Measurements from ENCODE around the gene MS4A10. TPM values are rescaled to one million over a fixed set of nuclear protein-coding genes. Genes with fewer than 3 reads are reported as not detected.

Gene MS4A10
- total and polyA plus RNA-seq, 10 of the 15 experiments (the other 5 are each of a cell fraction or from before 2014, with no cell fraction given): not detected

DNA sequence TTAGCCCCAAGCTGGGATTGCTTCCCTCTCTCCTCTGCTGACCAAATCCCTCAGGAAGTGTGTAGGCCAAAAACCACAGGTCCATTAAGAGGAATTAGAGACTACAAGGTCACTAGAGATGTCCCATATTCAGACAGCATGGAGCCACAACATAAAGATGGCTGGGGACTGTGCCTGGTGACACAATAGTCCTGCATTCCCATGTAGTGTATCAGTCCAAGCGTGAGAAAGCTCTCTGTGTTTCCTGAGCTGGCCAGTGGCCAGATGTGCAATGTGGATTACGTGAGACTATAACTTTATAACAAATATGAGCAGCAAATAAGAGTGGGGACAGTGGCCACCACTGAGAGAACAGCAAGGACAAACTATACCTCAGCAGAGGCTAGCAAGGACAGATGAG, 7.6 kb upstream of the MS4A10 start:
- H3K9me3 ChIP-seq (replicated peaks; ENCODE audit: control insufficient read depth, insufficient read depth, low read length): no peaks in the 10 kb centered on the region
- 72% methylated on average over 2 of the region's 2 CpGs for WGBS (ENCODE audit: insufficient coverage, insufficient replicate concordance, low lambda C conversion rate, missing lambda C conversion rate)
- CTCF ChIA-PET: interaction anchor here (0.5 to 9.3 kb wide), 12 partner anchors 13 to 411 kb away, joined by 3 to 184 read pairs (median 19); partner anchors contain the start of gene PRPF19
- FAIRE-seq (peak; percentile 13), ATAC-seq (no peak), DNase-seq (ENCODE audit: low read depth, low spot score) (no peak)
- no peak overlapping the region for H2AFZ ChIP-seq (ENCODE audit: control insufficient read depth, low read depth, low read length)
- in situ Hi-C loops (cut with MboI): no loop called here
- no peak overlapping the region for H3K27ac ChIP-seq (ENCODE audit: control insufficient read depth, insufficient read depth)
- RAD21 ChIA-PET (ENCODE audit: unreplicated experiment): interaction anchor here (1.5 to 8.4 kb wide), 4 partner anchors 14 to 110 kb away, joined by 3 to 119 read pairs (median 25); no protein-coding TSS in a partner anchor
- H3K36me3 ChIP-seq (ENCODE audit: control insufficient read depth in 2 of 2, insufficient read depth in 2 of 2, low read length in 1 of 2): no peaks in the 10 kb centered on the region
- no peak overlapping the region for H3K4me2 ChIP-seq (ENCODE audit: control insufficient read depth, insufficient read depth)
- H3K4me1 ChIP-seq (ENCODE audit: control insufficient read depth, insufficient read depth, low read length): peaks cover 7% of the 10 kb centered on the region
- POLR2A ChIA-PET: interaction anchor here (1.4 to 2.1 kb wide), 3 partner anchors 12 to 126 kb away, joined by 3 to 7 read pairs (median 4); no protein-coding TSS in a partner anchor
- BruUV-seq (replicated peaks): no TSS peak
- H3K4me3 ChIP-seq: no peak overlapping the region
- intact Hi-C loops (cut with micrococcal nuclease; ENCODE audit: unreplicated experiment): no loop called here
- H3K9ac ChIP-seq (ENCODE audit: control insufficient read depth, insufficient read depth, low read length): no peak overlapping the region
- H3K27me3 ChIP-seq (replicated peaks in 1 of 2; ENCODE audit: control insufficient read depth in 2 of 2, insufficient read depth in 2 of 2, low read length in 1 of 2): no peaks in the 10 kb centered on the region
- no peaks in the 10 kb centered on the region for H4K20me1 ChIP-seq (ENCODE audit: control insufficient read depth, insufficient read depth)
- SMC1A ChIA-PET (ENCODE audit: uncharacterized antibody, unreplicated experiment): interaction anchor here (0.7 to 12.5 kb wide), 9 partner anchors 13 to 124 kb away, joined by 3 to 143 read pairs (median 4); no protein-coding TSS in a partner anchor
- H3K79me2 ChIP-seq (ENCODE audit: control insufficient read depth, insufficient read depth, low read length): no peaks in the 10 kb centered on the region
- TF ChIP-seq TARDBP (IDR thresholded peaks at IDR 0.05; ENCODE audit: borderline replicate concordance): no peak
- TF ChIP-seq FOXK2 (IDR thresholded peaks at IDR 0.05): no peak
- TF ChIP-seq RB1 (IDR thresholded peaks at IDR 0.05; ENCODE audit: borderline replicate concordance): no peak
- no peak for TF ChIP-seq HCFC1 (IDR thresholded peaks at IDR 0.05; ENCODE audit: low read length)
- TF ChIP-seq CEBPB (IDR thresholded peaks at IDR 0.05; ENCODE audit: borderline replicate concordance in 1 of 2, low read depth in 2 of 2, low read length in 2 of 2): no peak
- TF ChIP-seq, protein P1, sequence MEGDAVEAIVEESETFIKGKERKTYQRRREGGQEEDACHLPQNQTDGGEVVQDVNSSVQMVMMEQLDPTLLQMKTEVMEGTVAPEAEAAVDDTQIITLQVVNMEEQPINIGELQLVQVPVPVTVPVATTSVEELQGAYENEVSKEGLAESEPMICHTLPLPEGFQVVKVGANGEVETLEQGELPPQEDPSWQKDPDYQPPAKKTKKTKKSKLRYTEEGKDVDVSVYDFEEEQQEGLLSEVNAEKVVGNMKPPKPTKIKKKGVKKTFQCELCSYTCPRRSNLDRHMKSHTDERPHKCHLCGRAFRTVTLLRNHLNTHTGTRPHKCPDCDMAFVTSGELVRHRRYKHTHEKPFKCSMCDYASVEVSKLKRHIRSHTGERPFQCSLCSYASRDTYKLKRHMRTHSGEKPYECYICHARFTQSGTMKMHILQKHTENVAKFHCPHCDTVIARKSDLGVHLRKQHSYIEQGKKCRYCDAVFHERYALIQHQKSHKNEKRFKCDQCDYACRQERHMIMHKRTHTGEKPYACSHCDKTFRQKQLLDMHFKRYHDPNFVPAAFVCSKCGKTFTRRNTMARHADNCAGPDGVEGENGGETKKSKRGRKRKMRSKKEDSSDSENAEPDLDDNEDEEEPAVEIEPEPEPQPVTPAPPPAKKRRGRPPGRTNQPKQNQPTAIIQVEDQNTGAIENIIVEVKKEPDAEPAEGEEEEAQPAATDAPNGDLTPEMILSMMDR (IDR thresholded peaks at IDR 0.05 in 2 of 3, conservative IDR thresholded peaks at IDR 0.05 in 1 of 3; ENCODE audit: control insufficient read depth in 2 of 3, extremely low read depth in 1 of 3, insufficient read depth in 1 of 3, low read depth in 3 of 3, low read length in 3 of 3): no peak
- TF ChIP-seq EED (IDR thresholded peaks at IDR 0.05; ENCODE audit: low read depth): no peak
- TF ChIP-seq POLR2AphosphoS2 (IDR thresholded peaks at IDR 0.05; ENCODE audit: low read depth, low read length): no peak
